WTC11 (cell line): ENCODE results near the gene SLC25A14. TPM values are rescaled to one million over a fixed set of nuclear protein-coding genes. Genes with fewer than 3 reads are reported as not detected.

Experiments used
- ATAC-seq: fragments of 200-7000 bp; cut with Tn5 transposase; 2 replicates; pipeline ENCODE4 v1.10.0; 2021; ENCODE audit warnings: mild to moderate bottlenecking, moderate library complexity
- CTCF ChIA-PET: fragments of 300-600 bp; sonication (Branson Sonifier 250); formaldehyde crosslinking; loops from one replicate; lab custom pipeline; 2021; ENCODE audit warnings: antibody characterized with exemption; lab: Charles Lee
- POLR2A ChIA-PET: fragments of 350-600 bp; sonication (Branson Sonifier 250); formaldehyde crosslinking; loops from one replicate; lab custom pipeline; 2021; ENCODE audit warnings: antibody characterized with exemption; lab: Charles Lee
- DNase-seq: peaks from one replicate; pipeline ENCODE4 v3.0.0; 2021; ENCODE audit warnings: low spot score
- H3K27ac Mint-ChIP-seq: 2 replicates; pipeline ENCODE4 v1.8.0; 2021; ENCODE audit warnings: mixed read lengths
- H3K27me3 Mint-ChIP-seq: 2 replicates; pipeline ENCODE4 v1.8.0; 2021; ENCODE audit warnings: low read depth, mild to moderate bottlenecking, moderate library complexity, mixed read lengths
- H3K36me3 Mint-ChIP-seq: 2 replicates; pipeline ENCODE4 v1.8.0; 2021; ENCODE audit warnings: mixed read lengths
- H3K4me1 Mint-ChIP-seq: 2 replicates; pipeline ENCODE4 v1.8.0; 2022; ENCODE audit warnings: mixed read lengths
- H3K4me3 Mint-ChIP-seq: 2 replicates; pipeline ENCODE4 v1.8.0; 2021; ENCODE audit warnings: mild to moderate bottlenecking, moderate library complexity, mixed read lengths
- H3K9me3 Mint-ChIP-seq: 2 replicates; pipeline ENCODE4 v1.8.0; 2021; ENCODE audit warnings: mixed read lengths
- CREB1 ChIP-seq: sonication (generic); formaldehyde crosslinking; IDR thresholded peaks from 2 replicates; pipeline ENCODE4 v1.8.0; 2023; ENCODE audit warnings: mild to moderate bottlenecking, missing genetic modification reagents
- ESRRA ChIP-seq: sonication (generic); formaldehyde crosslinking; IDR thresholded peaks from 2 replicates; pipeline ENCODE4 v1.8.1; 2022; ENCODE audit warnings: mild to moderate bottlenecking, missing genetic modification reagents, borderline replicate concordance
- FOXK1 ChIP-seq: sonication (generic); formaldehyde crosslinking; IDR thresholded peaks from 2 replicates; pipeline ENCODE4 v1.8.0; 2022; ENCODE audit warnings: mild to moderate bottlenecking, moderate library complexity, missing genetic modification reagents
- GTF2I ChIP-seq: fragments of 250-450 bp; sonication (Bioruptor Pico); conservative IDR thresholded peaks from 2 replicates; pipeline ENCODE4 v1.4.0; 2021; ENCODE audit warnings: mild to moderate bottlenecking
- JUN ChIP-seq: sonication (generic); formaldehyde crosslinking; IDR thresholded peaks from 2 replicates; pipeline ENCODE4 v1.8.0; 2023; ENCODE audit warnings: mild to moderate bottlenecking, missing genetic modification reagents
- NFYB ChIP-seq: sonication (generic); formaldehyde crosslinking; conservative IDR thresholded peaks from 2 replicates; pipeline ENCODE4 v1.8.0; 2022; ENCODE audit warnings: low read depth, missing genetic modification reagents
- NR2C2 ChIP-seq: sonication (generic); formaldehyde crosslinking; IDR thresholded peaks from 2 replicates; pipeline ENCODE4 v1.8.0; 2022; ENCODE audit warnings: mild to moderate bottlenecking, missing genetic modification reagents
- PRRX2 ChIP-seq: fragments of 250-450 bp; sonication (Bioruptor Pico); IDR thresholded peaks from 2 replicates; pipeline ENCODE4 v1.8.0; 2021; ENCODE audit warnings: mild to moderate bottlenecking
- SMAD3 ChIP-seq: sonication (generic); formaldehyde crosslinking; IDR thresholded peaks from 2 replicates; pipeline ENCODE4 v1.8.0; 2022; ENCODE audit warnings: missing genetic modification reagents, mild to moderate bottlenecking, borderline replicate concordance
- TP53 ChIP-seq: sonication (generic); formaldehyde crosslinking; IDR thresholded peaks from 2 replicates; pipeline ENCODE4 v1.8.1; 2023; ENCODE audit warnings: mild to moderate bottlenecking, missing genetic modification reagents
- ZNF232 ChIP-seq: sonication (generic); formaldehyde crosslinking; IDR thresholded peaks from 2 replicates; pipeline ENCODE4 v1.8.0; 2022; ENCODE audit warnings: mild to moderate bottlenecking, missing genetic modification reagents
- ZNF396 ChIP-seq: fragments of 250-450 bp; sonication (Bioruptor Pico); IDR thresholded peaks from 2 replicates; pipeline ENCODE4 v1.8.0; 2021; ENCODE audit warnings: mild to moderate bottlenecking, moderate library complexity, borderline replicate concordance
- total RNA-seq: library from RNA; stranded (reverse); gene quantifications from 3 replicates; pipeline ENCODE4 v1.2.3, GENCODE V29; 2021
- TF ChIP-seq, protein P1 (sequence below): sonication (generic); formaldehyde crosslinking; IDR thresholded peaks from 2 replicates; pipeline ENCODE4 v1.8.1; 2022; ENCODE audit warnings: low read depth, mild to moderate bottlenecking, moderate library complexity, missing genetic modification reagents, borderline replicate concordance
- TF ChIP-seq, protein P2 (sequence below): sonication (generic); formaldehyde crosslinking; IDR thresholded peaks from 2 replicates; pipeline ENCODE4 v1.8.0; 2022; ENCODE audit warnings: missing genetic modification reagents
- TF ChIP-seq, protein P3 (sequence below): sonication (generic); formaldehyde crosslinking; IDR thresholded peaks from 2 replicates; pipeline ENCODE4 v1.8.1; 2023; ENCODE audit warnings: mild to moderate bottlenecking, missing genetic modification reagents, moderate library complexity
- TF ChIP-seq, protein P4 (sequence below): sonication (generic); formaldehyde crosslinking; IDR thresholded peaks from 2 replicates; pipeline ENCODE4 v1.8.1; 2022; ENCODE audit warnings: mild to moderate bottlenecking, moderate library complexity, missing genetic modification reagents

The SLC25A14 gene
- total RNA-seq, 1 experiment from 2014 or later = 21.2 TPM

DNA sequence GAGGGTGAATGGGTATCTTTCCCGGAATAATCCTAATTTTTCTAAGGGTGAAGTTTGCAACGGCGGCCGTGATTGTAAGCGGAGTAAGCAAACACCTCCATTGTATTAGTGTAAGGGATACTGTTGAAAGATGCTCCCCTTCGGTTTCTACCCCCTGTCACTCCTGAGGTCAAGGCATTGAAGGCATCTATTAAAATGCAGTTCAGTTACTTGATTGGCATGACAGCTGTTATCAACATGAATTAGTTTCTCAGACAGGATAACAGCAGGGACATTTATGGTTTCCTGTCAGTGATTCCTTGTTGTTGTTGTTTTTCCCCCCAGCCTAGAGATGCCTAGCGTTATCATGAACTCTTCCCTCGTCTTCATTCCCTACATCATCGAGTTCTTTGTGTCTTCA, 552 bp downstream of the SLC25A14 start:
- H3K27me3 Mint-ChIP-seq = no peaks in the 10 kb centered on the region; the same call in 1 of the 2 replicates
- H3K36me3 Mint-ChIP-seq = peaks cover 2% of the 10 kb centered on the region; the same call in 1 of the 2 replicates
- peaks cover 39% of the 10 kb centered on the region for H3K4me1 Mint-ChIP-seq
- peak overlapping the region; percentile 87 for H3K4me3 Mint-ChIP-seq
- H3K9me3 Mint-ChIP-seq = no peaks in the 10 kb centered on the region
- DNase-seq = no peak
- CTCF ChIA-PET = interaction anchor here (0.8 to 1.0 kb wide), 2 partner anchors 11 to 280 kb away, joined by 3 read pairs; no protein-coding TSS in a partner anchor
- ATAC-seq = no peak
- POLR2A ChIA-PET = no interaction called here
- peak overlapping the region; percentile 45; the same call in 1 of the 2 replicates for H3K27ac Mint-ChIP-seq
- TF ChIP-seq JUN (CRISPR knock-in tag) (no peak), SMAD3 (CRISPR knock-in tag) (no peak), GTF2I (no peak), TP53 (no peak)
- TF ChIP-seq, protein P1, sequence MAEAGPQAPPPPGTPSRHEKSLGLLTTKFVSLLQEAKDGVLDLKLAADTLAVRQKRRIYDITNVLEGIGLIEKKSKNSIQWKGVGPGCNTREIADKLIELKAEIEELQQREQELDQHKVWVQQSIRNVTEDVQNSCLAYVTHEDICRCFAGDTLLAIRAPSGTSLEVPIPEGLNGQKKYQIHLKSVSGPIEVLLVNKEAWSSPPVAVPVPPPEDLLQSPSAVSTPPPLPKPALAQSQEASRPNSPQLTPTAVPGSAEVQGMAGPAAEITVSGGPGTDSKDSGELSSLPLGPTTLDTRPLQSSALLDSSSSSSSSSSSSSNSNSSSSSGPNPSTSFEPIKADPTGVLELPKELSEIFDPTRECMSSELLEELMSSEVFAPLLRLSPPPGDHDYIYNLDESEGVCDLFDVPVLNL (CRISPR knock-in tag) = no peak
- TF ChIP-seq, protein P2, sequence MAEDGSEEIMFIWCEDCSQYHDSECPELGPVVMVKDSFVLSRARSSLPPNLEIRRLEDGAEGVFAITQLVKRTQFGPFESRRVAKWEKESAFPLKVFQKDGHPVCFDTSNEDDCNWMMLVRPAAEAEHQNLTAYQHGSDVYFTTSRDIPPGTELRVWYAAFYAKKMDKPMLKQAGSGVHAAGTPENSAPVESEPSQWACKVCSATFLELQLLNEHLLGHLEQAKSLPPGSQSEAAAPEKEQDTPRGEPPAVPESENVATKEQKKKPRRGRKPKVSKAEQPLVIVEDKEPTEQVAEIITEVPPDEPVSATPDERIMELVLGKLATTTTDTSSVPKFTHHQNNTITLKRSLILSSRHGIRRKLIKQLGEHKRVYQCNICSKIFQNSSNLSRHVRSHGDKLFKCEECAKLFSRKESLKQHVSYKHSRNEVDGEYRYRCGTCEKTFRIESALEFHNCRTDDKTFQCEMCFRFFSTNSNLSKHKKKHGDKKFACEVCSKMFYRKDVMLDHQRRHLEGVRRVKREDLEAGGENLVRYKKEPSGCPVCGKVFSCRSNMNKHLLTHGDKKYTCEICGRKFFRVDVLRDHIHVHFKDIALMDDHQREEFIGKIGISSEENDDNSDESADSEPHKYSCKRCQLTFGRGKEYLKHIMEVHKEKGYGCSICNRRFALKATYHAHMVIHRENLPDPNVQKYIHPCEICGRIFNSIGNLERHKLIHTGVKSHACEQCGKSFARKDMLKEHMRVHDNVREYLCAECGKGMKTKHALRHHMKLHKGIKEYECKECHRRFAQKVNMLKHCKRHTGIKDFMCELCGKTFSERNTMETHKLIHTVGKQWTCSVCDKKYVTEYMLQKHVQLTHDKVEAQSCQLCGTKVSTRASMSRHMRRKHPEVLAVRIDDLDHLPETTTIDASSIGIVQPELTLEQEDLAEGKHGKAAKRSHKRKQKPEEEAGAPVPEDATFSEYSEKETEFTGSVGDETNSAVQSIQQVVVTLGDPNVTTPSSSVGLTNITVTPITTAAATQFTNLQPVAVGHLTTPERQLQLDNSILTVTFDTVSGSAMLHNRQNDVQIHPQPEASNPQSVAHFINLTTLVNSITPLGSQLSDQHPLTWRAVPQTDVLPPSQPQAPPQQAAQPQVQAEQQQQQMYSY = no peak

DNA sequence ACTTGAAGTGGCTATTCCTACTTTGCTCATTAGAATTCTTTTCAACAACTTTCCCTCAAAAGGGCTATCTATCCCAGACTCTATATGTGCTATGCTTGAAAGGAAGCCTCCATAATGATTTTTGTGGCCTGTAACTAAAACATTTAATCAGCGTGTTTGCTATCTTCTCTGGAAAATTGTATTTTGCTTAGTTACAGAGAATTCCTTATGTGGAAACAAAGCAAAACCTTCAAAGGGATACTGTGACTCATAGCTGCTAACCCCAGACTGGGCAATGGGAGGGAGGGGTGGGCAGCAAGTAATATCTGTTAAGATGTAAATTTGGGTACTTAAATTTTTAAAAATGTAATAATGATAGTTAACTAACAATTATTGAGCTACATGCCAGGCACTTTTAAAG, 3.7 kb downstream of the SLC25A14 start:
- Mint-ChIP-seq H3K4me3 (peak overlapping the region; percentile 27; the same call in 1 of the 2 replicates), H3K27me3 (no peaks in the 10 kb centered on the region), H3K4me1 (peaks cover 39% of the 10 kb centered on the region), H3K27ac (peak overlapping the region; percentile 82; the same call in 1 of the 2 replicates), H3K9me3 (no peaks in the 10 kb centered on the region), H3K36me3 (peaks cover 5% of the 10 kb centered on the region)
- DNase-seq = no peak
- TF ChIP-seq, protein P3, sequence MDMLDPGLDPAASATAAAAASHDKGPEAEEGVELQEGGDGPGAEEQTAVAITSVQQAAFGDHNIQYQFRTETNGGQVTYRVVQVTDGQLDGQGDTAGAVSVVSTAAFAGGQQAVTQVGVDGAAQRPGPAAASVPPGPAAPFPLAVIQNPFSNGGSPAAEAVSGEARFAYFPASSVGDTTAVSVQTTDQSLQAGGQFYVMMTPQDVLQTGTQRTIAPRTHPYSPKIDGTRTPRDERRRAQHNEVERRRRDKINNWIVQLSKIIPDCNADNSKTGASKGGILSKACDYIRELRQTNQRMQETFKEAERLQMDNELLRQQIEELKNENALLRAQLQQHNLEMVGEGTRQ = no peak
- TF ChIP-seq ZNF232 (CRISPR knock-in tag) (no peak), FOXK1 (CRISPR knock-in tag) (no peak), PRRX2 (CRISPR knock-in tag) (no peak), SMAD3 (CRISPR knock-in tag) (no peak), NR2C2 (CRISPR knock-in tag) (no peak), ESRRA (no peak), ZNF396 (CRISPR knock-in tag) (no peak), CREB1 (no peak), NFYB (CRISPR knock-in tag) (no peak)
- TF ChIP-seq, protein P2 = no peak
- TF ChIP-seq, protein P4, sequence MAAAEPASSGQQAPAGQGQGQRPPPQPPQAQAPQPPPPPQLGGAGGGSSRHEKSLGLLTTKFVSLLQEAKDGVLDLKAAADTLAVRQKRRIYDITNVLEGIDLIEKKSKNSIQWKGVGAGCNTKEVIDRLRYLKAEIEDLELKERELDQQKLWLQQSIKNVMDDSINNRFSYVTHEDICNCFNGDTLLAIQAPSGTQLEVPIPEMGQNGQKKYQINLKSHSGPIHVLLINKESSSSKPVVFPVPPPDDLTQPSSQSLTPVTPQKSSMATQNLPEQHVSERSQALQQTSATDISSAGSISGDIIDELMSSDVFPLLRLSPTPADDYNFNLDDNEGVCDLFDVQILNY = no peak
- TF ChIP-seq, protein P1 (CRISPR knock-in tag) = no peak
- no peak for ATAC-seq
- ChIA-PET CTCF (interaction anchor here (0.6 to 0.9 kb wide), 2 partner anchors 13 kb away, joined by 3 to 4 read pairs; no protein-coding TSS in a partner anchor), POLR2A (no interaction called here)
